GM21825 (cell line): ENCODE results near the gene C4B.

Experiments
- ATAC-seq: cut with Tn5 transposase; IDR thresholded peaks from one replicate; pipeline ENCODE4 v1.9.1; 2021; ENCODE audit warnings: mild to moderate bottlenecking, moderate library complexity; ENCODE audit not compliant: unreplicated experiment

C4B gene

DNA sequence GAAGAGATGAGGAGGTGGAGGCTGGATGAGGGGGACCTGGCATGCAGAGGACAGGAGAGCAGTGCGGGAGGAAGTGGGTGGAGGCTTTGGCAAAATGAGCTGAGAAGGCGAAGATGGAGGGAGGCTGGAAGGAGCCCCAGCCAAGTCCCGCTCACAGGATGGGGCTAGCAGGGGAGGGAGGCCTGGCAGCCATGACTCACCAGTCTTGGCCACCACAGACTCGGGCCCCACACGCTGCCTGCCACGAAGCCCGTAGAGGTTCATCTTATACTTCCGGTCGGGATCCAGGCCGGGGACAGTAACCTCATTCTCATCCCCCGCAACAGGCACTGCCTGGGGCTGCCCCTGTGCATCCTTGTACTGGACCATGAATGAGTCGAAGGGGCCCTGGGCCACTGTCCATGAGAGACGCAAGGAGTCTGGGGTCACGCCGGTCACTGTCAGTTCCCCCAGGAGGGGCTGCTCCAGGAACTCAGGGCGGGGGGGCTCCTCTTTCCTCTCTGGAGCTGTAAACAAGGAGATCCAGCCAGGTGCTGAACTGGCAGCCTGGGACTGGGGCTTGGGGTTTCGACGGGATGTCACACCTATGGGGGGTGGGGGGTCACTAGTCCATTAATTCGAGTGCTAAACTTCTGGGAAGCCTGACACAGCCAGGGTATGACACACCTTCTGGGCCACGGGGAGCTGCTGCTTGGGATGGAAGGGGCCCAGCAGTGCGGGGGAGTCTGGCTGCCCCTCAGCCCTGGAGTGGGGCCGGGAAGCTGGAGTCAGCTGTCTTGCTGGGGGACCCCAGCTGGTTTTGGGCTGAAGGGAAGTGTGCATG, 66.8 kb downstream of the C4B start:
- ATAC-seq: no peak

DNA sequence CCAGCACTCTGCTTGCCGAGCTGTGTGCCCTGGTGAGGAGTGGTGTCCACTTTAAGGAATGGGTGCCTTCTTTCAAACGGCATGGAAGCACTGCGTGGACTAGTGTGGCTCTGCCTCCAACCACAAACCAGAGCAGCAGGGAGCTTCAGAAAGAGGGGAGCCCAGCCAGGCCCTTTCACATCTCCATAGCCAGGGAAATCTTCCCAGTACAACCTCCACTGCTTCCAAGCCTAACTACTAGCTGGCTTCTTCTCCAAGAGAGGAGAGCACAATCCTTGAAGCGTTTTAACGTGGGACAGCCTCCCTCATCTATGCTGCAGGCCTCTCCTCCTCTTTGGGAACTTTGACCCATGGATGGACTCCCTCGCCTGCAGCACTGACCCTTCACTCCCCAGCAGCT, 67.9 kb downstream of the C4B start:
- ATAC-seq: no peak

DNA sequence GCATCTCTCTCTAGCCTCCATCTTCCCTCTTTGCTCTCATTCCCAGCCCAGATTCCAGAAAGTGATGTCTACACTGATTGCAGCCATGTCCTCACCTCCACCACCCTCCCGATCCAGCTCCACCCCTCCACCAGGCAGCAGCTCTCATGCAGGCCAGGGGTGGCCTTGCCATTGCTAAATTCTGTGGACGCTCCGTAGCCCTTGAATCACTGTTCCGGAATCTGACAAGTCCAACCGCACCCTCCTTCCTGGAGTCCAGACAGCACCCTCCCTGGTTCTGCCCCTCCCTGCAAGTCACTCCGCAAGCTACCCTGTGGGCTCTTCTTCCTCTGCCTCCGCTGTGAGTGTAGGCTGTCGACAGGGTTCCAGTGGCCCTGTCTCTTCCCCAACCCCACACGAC, 68.3 kb downstream of the C4B start:
- no peak for ATAC-seq

DNA sequence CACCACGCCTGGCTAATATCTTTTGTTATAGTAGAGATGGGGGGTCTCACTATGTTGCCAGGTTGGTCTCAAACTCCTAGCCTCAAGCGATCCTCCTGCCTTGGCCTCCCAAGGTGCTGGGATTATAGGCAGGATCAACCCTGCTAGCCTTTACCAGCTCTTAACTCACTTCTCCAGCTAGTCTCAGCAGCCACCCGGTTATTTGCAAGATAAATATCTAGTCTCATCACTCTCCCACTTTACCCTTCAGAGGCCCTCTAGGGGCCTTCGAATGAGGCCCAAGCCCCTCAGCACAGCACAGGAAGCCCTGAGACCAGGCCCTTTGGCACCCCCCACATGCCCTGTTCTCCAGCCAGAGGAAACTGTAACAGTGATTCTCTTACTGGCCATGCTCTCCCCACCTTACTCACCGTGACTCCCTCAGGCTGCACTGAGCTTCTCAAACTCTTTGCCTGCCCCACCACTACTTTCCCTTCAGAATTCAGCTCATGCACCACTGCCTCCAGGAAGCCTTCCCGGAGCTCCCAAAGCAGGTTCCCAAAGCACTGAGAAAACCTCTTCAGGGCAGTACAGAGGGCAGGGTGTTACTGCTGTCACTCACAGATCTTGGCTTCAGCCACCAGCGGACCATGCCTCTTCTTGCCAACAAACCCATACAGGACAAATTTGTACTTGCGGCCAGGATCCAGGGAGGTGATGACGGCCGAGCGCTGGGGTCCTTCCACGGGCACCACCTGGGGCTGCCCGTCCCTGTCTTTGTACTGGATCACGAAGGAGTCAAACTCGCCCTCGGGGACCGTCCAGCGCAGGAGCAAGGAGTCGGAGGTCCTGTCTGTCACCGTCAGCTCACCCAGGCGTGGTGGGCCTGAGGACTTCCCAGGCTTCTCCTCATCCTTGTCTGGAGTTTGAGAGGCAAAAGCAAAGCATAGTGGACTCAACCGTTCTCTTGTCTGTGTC, 69.5 kb downstream of the C4B start:
- ATAC-seq: no peak

DNA sequence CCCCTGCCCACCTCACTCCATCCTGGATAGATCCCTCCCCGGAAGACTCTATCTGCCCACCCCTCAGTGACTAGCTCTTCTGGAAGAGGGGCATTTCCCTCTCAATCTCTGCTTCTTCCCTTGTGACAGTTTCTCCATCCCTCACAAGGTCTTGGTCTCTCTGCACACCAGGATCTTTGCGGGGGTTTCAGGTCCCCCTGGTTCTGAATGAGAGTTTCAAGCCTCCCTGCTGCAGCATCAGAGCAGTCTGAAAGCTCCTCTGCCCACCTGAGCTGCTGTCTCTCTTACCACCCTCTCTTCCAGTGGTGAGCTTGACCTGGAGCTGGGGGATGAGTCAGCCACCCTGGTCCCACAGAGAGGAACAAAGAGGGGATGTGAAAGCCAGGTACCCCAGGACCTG, 70.2 kb downstream of the C4B start:
- no peak for ATAC-seq
